WTC11 (cell line): Measurements from ENCODE around the gene CDH13. TPM values are rescaled to one million over a fixed set of nuclear protein-coding genes. Genes with fewer than 3 reads are reported as not detected.

Source experiments
- ATAC-seq: fragments of 200-7000 bp; cut with Tn5 transposase; 2 replicates; pipeline ENCODE4 v1.10.0; 2021; ENCODE audit warnings: mild to moderate bottlenecking, moderate library complexity
- CTCF ChIA-PET: fragments of 300-600 bp; sonication (Branson Sonifier 250); formaldehyde crosslinking; loops from one replicate; lab custom pipeline; 2021; ENCODE audit warnings: antibody characterized with exemption; lab: Charles Lee
- POLR2A ChIA-PET: fragments of 350-600 bp; sonication (Branson Sonifier 250); formaldehyde crosslinking; loops from one replicate; lab custom pipeline; 2021; ENCODE audit warnings: antibody characterized with exemption; lab: Charles Lee
- DNase-seq: peaks from one replicate; pipeline ENCODE4 v3.0.0; 2021; ENCODE audit warnings: low spot score
- H3K27ac Mint-ChIP-seq: 2 replicates; pipeline ENCODE4 v1.8.0; 2021; ENCODE audit warnings: mixed read lengths
- H3K27me3 Mint-ChIP-seq: 2 replicates; pipeline ENCODE4 v1.8.0; 2021; ENCODE audit warnings: low read depth, mild to moderate bottlenecking, moderate library complexity, mixed read lengths
- H3K36me3 Mint-ChIP-seq: 2 replicates; pipeline ENCODE4 v1.8.0; 2021; ENCODE audit warnings: mixed read lengths
- H3K4me1 Mint-ChIP-seq: 2 replicates; pipeline ENCODE4 v1.8.0; 2022; ENCODE audit warnings: mixed read lengths
- H3K4me3 Mint-ChIP-seq: 2 replicates; pipeline ENCODE4 v1.8.0; 2021; ENCODE audit warnings: mild to moderate bottlenecking, moderate library complexity, mixed read lengths
- H3K9me3 Mint-ChIP-seq: 2 replicates; pipeline ENCODE4 v1.8.0; 2021; ENCODE audit warnings: mixed read lengths
- ATF1 ChIP-seq: sonication (generic); formaldehyde crosslinking; IDR thresholded peaks from 2 replicates; pipeline ENCODE4 v1.8.1; 2023; ENCODE audit warnings: mild to moderate bottlenecking, moderate library complexity, missing genetic modification reagents
- CREB1 ChIP-seq: sonication (generic); formaldehyde crosslinking; IDR thresholded peaks from 2 replicates; pipeline ENCODE4 v1.8.0; 2023; ENCODE audit warnings: mild to moderate bottlenecking, missing genetic modification reagents
- ESRRA ChIP-seq: sonication (generic); formaldehyde crosslinking; IDR thresholded peaks from 2 replicates; pipeline ENCODE4 v1.8.1; 2022; ENCODE audit warnings: mild to moderate bottlenecking, missing genetic modification reagents, borderline replicate concordance
- FOXP1 ChIP-seq: sonication (generic); formaldehyde crosslinking; IDR thresholded peaks from 2 replicates; pipeline ENCODE4 v1.8.0; 2022; ENCODE audit warnings: missing genetic modification reagents, mild to moderate bottlenecking, moderate library complexity, borderline replicate concordance
- GABPB1 ChIP-seq: sonication (generic); formaldehyde crosslinking; IDR thresholded peaks from 2 replicates; pipeline ENCODE4 v1.8.1; 2023; ENCODE audit warnings: mild to moderate bottlenecking, missing genetic modification reagents
- IRF2 ChIP-seq: sonication (generic); formaldehyde crosslinking; IDR thresholded peaks from 2 replicates; pipeline ENCODE4 v1.8.0; 2022; ENCODE audit warnings: low read depth, missing genetic modification reagents, borderline replicate concordance
- KAT7 ChIP-seq: sonication (generic); formaldehyde crosslinking; IDR thresholded peaks from 2 replicates; pipeline ENCODE4 v1.8.1; 2023; ENCODE audit warnings: missing genetic modification reagents, mild to moderate bottlenecking, borderline replicate concordance
- NFE2L1 ChIP-seq: sonication (generic); formaldehyde crosslinking; IDR thresholded peaks from 2 replicates; pipeline ENCODE4 v1.8.1; 2023; ENCODE audit warnings: missing genetic modification reagents
- NR2C2 ChIP-seq: sonication (generic); formaldehyde crosslinking; IDR thresholded peaks from 2 replicates; pipeline ENCODE4 v1.8.0; 2022; ENCODE audit warnings: mild to moderate bottlenecking, missing genetic modification reagents
- NR3C1 ChIP-seq: sonication (generic); formaldehyde crosslinking; conservative IDR thresholded peaks from 2 replicates; pipeline ENCODE4 v1.8.1; 2023; ENCODE audit warnings: low read depth, mild to moderate bottlenecking, missing genetic modification reagents
- RELA ChIP-seq: sonication (generic); formaldehyde crosslinking; IDR thresholded peaks from 2 replicates; pipeline ENCODE4 v1.8.1; 2022; ENCODE audit warnings: missing genetic modification reagents, mild to moderate bottlenecking, borderline replicate concordance
- SP1 ChIP-seq: sonication (generic); formaldehyde crosslinking; conservative IDR thresholded peaks from 2 replicates; pipeline ENCODE4 v1.8.1; 2022; ENCODE audit warnings: missing genetic modification reagents
- ZNF317 ChIP-seq: sonication (generic); formaldehyde crosslinking; IDR thresholded peaks from 2 replicates; pipeline ENCODE4 v1.8.1; 2023; ENCODE audit warnings: low read depth, mild to moderate bottlenecking, moderate library complexity, missing genetic modification reagents, borderline replicate concordance
- ZNF416 ChIP-seq: fragments of 250-450 bp; sonication (Bioruptor Pico); IDR thresholded peaks from 2 replicates; pipeline ENCODE4 v1.9.0; 2021; ENCODE audit warnings: mild to moderate bottlenecking, inconsistent platforms
- ZNF423 ChIP-seq: fragments of 250-450 bp; sonication (Bioruptor Pico); IDR thresholded peaks from 2 replicates; pipeline ENCODE4 v2.1.2; 2022; ENCODE audit warnings: mild to moderate bottlenecking, moderate library complexity
- ZNF671 ChIP-seq: fragments of 250-450 bp; sonication (Bioruptor Pico); IDR thresholded peaks from 2 replicates; pipeline ENCODE4 v1.8.0; 2021; ENCODE audit warnings: mild to moderate bottlenecking
- total RNA-seq: library from RNA; stranded (reverse); gene quantifications from 3 replicates; pipeline ENCODE4 v1.2.3, GENCODE V29; 2021
- TF ChIP-seq, protein P1 (sequence below): sonication (generic); formaldehyde crosslinking; IDR thresholded peaks from 2 replicates; pipeline ENCODE4 v1.8.0; 2022; ENCODE audit warnings: missing genetic modification reagents
- TF ChIP-seq, protein P2 (sequence below): sonication (generic); formaldehyde crosslinking; IDR thresholded peaks from 2 replicates; pipeline ENCODE4 v1.8.1; 2023; ENCODE audit warnings: mild to moderate bottlenecking, missing genetic modification reagents, moderate library complexity
- TF ChIP-seq, protein P3 (sequence below): fragments of 250-450 bp; sonication (Bioruptor Pico); IDR thresholded peaks from 2 replicates; pipeline ENCODE4 v1.8.0; 2021; ENCODE audit warnings: mild to moderate bottlenecking
- TF ChIP-seq, protein P4 (sequence below): sonication (generic); formaldehyde crosslinking; IDR thresholded peaks from 2 replicates; pipeline ENCODE4 v1.8.1; 2022; ENCODE audit warnings: low read depth, mild to moderate bottlenecking, moderate library complexity, missing genetic modification reagents, borderline replicate concordance
- TF ChIP-seq, protein P5 (sequence below): sonication (generic); formaldehyde crosslinking; IDR thresholded peaks from 2 replicates; pipeline ENCODE4 v1.8.0; 2023; ENCODE audit warnings: missing genetic modification reagents
- TF ChIP-seq, protein P6 (sequence below): sonication (generic); formaldehyde crosslinking; IDR thresholded peaks from 2 replicates; pipeline ENCODE4 v1.8.1; 2022; ENCODE audit warnings: mild to moderate bottlenecking, moderate library complexity, missing genetic modification reagents
- TF ChIP-seq, protein P7 (sequence below): sonication (generic); formaldehyde crosslinking; IDR thresholded peaks from 2 replicates; pipeline ENCODE4 v1.8.1; 2023; ENCODE audit warnings: mild to moderate bottlenecking, moderate library complexity, missing genetic modification reagents

CDH13 gene
- total RNA-seq, 1 experiment from 2014 or later, result 0.81 TPM

DNA sequence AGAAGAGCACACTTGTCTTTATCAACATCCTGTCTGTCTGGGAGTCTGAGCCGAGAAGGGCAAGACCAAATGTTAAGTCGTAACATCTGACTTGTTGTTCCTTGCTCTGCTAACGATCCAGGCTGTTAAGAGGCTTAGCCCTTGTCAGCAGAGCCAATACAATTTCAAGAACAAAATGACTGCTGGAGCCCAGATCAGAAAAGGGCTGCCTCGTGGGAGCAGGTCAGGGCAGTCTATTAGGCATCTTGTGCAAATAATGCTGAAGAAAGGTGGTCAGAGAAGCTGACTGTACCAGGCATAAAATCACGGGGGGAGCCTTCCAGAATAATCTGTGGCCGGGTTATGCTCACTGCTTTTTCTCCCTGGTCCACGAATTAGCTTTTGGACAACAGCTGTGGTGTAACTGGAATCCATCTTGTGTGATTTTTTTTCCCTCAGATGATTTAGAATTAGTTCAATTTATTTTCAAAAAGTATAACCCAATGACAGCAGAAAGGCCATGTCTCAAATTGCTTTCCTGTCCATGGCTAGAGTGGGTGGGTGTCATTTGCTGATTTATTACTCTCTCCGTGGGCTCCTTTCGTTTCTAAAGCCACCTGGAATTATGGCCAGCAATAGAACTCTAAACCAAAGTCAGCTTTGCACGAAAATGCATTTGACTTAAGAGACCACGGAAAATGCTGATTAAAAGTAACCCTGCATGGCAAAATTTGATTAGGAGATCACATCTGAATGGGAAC, 959.9 kb downstream of the CDH13 start (continued):
- TF ChIP-seq, protein P1, sequence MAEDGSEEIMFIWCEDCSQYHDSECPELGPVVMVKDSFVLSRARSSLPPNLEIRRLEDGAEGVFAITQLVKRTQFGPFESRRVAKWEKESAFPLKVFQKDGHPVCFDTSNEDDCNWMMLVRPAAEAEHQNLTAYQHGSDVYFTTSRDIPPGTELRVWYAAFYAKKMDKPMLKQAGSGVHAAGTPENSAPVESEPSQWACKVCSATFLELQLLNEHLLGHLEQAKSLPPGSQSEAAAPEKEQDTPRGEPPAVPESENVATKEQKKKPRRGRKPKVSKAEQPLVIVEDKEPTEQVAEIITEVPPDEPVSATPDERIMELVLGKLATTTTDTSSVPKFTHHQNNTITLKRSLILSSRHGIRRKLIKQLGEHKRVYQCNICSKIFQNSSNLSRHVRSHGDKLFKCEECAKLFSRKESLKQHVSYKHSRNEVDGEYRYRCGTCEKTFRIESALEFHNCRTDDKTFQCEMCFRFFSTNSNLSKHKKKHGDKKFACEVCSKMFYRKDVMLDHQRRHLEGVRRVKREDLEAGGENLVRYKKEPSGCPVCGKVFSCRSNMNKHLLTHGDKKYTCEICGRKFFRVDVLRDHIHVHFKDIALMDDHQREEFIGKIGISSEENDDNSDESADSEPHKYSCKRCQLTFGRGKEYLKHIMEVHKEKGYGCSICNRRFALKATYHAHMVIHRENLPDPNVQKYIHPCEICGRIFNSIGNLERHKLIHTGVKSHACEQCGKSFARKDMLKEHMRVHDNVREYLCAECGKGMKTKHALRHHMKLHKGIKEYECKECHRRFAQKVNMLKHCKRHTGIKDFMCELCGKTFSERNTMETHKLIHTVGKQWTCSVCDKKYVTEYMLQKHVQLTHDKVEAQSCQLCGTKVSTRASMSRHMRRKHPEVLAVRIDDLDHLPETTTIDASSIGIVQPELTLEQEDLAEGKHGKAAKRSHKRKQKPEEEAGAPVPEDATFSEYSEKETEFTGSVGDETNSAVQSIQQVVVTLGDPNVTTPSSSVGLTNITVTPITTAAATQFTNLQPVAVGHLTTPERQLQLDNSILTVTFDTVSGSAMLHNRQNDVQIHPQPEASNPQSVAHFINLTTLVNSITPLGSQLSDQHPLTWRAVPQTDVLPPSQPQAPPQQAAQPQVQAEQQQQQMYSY, result no peak
- no peak for TF ChIP-seq ZNF671 (CRISPR knock-in tag)
- no peak for TF ChIP-seq FOXP1 (CRISPR knock-in tag)

DNA sequence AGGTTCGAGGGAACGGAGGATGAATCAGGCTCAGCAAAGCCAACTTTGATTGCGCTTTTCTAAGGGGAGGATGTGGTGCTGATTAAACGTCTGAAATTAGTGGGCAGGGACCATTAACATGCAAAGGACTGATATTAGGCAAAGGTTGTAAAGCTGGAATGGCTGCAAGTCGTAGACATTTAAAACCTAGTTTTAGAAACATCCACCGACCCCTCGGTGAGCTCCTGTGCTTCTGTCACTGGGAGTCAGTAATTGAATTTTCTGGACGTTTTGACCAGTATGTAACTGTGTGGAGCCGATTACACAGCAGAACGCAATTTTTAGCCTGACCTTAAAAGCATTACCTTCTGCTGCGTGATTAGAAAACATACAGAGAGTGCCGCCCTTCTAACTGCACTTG, 960.4 kb downstream of the CDH13 start:
- peaks cover 34% of the 10 kb centered on the region for H3K4me1 Mint-ChIP-seq
- H3K27ac Mint-ChIP-seq, result no peak overlapping the region
- TF ChIP-seq CREB1 (CRISPR knock-in tag), result no peak
- TF ChIP-seq, protein P2, sequence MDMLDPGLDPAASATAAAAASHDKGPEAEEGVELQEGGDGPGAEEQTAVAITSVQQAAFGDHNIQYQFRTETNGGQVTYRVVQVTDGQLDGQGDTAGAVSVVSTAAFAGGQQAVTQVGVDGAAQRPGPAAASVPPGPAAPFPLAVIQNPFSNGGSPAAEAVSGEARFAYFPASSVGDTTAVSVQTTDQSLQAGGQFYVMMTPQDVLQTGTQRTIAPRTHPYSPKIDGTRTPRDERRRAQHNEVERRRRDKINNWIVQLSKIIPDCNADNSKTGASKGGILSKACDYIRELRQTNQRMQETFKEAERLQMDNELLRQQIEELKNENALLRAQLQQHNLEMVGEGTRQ (CRISPR knock-in tag), result no peak
- TF ChIP-seq, protein P3, sequence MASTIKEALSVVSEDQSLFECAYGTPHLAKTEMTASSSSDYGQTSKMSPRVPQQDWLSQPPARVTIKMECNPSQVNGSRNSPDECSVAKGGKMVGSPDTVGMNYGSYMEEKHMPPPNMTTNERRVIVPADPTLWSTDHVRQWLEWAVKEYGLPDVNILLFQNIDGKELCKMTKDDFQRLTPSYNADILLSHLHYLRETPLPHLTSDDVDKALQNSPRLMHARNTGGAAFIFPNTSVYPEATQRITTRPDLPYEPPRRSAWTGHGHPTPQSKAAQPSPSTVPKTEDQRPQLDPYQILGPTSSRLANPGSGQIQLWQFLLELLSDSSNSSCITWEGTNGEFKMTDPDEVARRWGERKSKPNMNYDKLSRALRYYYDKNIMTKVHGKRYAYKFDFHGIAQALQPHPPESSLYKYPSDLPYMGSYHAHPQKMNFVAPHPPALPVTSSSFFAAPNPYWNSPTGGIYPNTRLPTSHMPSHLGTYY (CRISPR knock-in tag), result no peak
- TF ChIP-seq, protein P4, sequence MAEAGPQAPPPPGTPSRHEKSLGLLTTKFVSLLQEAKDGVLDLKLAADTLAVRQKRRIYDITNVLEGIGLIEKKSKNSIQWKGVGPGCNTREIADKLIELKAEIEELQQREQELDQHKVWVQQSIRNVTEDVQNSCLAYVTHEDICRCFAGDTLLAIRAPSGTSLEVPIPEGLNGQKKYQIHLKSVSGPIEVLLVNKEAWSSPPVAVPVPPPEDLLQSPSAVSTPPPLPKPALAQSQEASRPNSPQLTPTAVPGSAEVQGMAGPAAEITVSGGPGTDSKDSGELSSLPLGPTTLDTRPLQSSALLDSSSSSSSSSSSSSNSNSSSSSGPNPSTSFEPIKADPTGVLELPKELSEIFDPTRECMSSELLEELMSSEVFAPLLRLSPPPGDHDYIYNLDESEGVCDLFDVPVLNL, result no peak
- no peak for TF ChIP-seq RELA (CRISPR knock-in tag)
- TF ChIP-seq NR2C2 (CRISPR knock-in tag), result no peak
- TF ChIP-seq NFE2L1 (CRISPR knock-in tag), result no peak
- TF ChIP-seq SP1 (CRISPR knock-in tag), result no peak
- TF ChIP-seq ATF1 (CRISPR knock-in tag), result no peak
- no peak for TF ChIP-seq GABPB1 (CRISPR knock-in tag)
- no peak for TF ChIP-seq ZNF416
- no peak for TF ChIP-seq NR3C1 (CRISPR knock-in tag)
- TF ChIP-seq, protein P5, sequence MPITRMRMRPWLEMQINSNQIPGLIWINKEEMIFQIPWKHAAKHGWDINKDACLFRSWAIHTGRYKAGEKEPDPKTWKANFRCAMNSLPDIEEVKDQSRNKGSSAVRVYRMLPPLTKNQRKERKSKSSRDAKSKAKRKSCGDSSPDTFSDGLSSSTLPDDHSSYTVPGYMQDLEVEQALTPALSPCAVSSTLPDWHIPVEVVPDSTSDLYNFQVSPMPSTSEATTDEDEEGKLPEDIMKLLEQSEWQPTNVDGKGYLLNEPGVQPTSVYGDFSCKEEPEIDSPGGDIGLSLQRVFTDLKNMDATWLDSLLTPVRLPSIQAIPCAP (CRISPR knock-in tag), result no peak
- no peak for TF ChIP-seq ESRRA
- no peak for TF ChIP-seq ZNF423
- no peak for TF ChIP-seq KAT7
- TF ChIP-seq, protein P6, sequence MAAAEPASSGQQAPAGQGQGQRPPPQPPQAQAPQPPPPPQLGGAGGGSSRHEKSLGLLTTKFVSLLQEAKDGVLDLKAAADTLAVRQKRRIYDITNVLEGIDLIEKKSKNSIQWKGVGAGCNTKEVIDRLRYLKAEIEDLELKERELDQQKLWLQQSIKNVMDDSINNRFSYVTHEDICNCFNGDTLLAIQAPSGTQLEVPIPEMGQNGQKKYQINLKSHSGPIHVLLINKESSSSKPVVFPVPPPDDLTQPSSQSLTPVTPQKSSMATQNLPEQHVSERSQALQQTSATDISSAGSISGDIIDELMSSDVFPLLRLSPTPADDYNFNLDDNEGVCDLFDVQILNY (CRISPR knock-in tag), result no peak
- TF ChIP-seq IRF2 (CRISPR knock-in tag), result no peak
- no peak for TF ChIP-seq ZNF317 (CRISPR knock-in tag)
- TF ChIP-seq, protein P7, sequence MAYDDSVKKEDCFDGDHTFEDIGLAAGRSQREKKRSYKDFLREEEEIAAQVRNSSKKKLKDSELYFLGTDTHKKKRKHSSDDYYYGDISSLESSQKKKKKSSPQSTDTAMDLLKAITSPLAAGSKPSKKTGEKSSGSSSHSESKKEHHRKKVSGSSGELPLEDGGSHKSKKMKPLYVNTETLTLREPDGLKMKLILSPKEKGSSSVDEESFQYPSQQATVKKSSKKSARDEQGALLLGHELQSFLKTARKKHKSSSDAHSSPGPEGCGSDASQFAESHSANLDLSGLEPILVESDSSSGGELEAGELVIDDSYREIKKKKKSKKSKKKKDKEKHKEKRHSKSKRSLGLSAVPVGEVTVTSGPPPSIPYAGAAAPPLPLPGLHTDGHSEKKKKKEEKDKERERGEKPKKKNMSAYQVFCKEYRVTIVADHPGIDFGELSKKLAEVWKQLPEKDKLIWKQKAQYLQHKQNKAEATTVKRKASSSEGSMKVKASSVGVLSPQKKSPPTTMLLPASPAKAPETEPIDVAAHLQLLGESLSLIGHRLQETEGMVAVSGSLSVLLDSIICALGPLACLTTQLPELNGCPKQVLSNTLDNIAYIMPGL, result no peak
- ChIA-PET POLR2A (interaction anchor here (0.7 kb wide), 1 partner anchor 37 kb away, joined by 4 read pairs; no protein-coding TSS in a partner anchor), CTCF (no interaction called here)
- H3K27me3 Mint-ChIP-seq, result peaks cover 32% of the 10 kb centered on the region
- H3K4me3 Mint-ChIP-seq, result no peak overlapping the region
- DNase-seq (no peak), ATAC-seq (no peak)
- H3K9me3 Mint-ChIP-seq, result peaks cover 5% of the 10 kb centered on the region; the same call in 1 of the 2 replicates
- no peaks in the 10 kb centered on the region for H3K36me3 Mint-ChIP-seq
